ENCODE measurements around the gene TENM3. TPM values are rescaled to one million over a fixed set of nuclear protein-coding genes. Genes with fewer than 3 reads are reported as not detected.

The TENM3 gene
- total and polyA plus RNA-seq, 3 donors from 2014 or later = 10.9 to 42.7 (median 42.2) TPM

DNA sequence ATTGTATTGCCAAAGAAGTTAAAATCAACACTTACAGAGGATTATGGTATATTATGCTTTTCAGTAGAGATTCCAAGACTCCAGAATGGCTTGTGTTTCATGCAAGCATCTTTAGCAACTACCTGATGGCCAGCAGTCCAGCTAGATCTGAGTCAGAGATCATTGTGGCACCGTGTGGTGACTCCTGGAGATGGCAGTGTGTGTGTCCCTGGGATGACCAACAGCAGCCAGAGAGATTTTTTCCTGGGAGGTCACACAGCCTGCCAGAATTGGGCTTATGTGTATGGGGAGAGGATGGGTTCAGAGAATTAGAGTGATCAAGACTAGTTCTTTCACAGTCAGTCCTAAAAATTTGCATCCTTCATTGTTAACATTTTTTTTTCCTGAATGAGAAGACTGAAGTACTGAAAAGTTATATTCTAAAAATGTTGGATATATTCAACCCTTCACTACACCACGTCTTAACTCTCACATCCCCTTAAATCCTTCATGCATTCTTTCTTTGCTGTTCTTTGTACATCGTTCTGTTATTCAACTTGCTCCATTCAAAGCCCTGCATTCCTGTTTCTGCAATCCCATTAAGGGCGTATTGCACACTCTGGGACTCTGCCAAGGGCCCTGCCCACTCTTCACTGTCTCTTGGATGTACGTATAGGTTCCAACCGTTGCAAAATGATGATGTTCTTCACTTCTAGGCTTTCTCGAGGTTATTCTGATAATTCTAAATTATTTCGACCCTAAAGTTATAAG is 12.4 kb downstream of the TENM3 start:
- intact Hi-C loops (cut with DNase I; ENCODE audit: low total_unique reads) = no loop called here
- Histone ChIP-seq H3K4me1 (no peaks in the 10 kb centered on the region), H3K9me3 (no peaks in the 10 kb centered on the region), H3K4me3 (no peak overlapping the region), H3K36me3 (ENCODE audit: low read depth, missing control alignments) (no peaks in the 10 kb centered on the region), H3K27ac (no peak overlapping the region), H3K27me3 (no peaks in the 10 kb centered on the region)
- no peak for DNase-seq
- TF ChIP-seq, protein P1, sequence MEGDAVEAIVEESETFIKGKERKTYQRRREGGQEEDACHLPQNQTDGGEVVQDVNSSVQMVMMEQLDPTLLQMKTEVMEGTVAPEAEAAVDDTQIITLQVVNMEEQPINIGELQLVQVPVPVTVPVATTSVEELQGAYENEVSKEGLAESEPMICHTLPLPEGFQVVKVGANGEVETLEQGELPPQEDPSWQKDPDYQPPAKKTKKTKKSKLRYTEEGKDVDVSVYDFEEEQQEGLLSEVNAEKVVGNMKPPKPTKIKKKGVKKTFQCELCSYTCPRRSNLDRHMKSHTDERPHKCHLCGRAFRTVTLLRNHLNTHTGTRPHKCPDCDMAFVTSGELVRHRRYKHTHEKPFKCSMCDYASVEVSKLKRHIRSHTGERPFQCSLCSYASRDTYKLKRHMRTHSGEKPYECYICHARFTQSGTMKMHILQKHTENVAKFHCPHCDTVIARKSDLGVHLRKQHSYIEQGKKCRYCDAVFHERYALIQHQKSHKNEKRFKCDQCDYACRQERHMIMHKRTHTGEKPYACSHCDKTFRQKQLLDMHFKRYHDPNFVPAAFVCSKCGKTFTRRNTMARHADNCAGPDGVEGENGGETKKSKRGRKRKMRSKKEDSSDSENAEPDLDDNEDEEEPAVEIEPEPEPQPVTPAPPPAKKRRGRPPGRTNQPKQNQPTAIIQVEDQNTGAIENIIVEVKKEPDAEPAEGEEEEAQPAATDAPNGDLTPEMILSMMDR (IDR thresholded peaks at IDR 0.05) = no peak
- TF ChIP-seq POLR2A (IDR thresholded peaks at IDR 0.05) = no peak
- 81 to 83% methylated on average over 8 of the region's 8 CpGs for WGBS, 2 donors

DNA sequence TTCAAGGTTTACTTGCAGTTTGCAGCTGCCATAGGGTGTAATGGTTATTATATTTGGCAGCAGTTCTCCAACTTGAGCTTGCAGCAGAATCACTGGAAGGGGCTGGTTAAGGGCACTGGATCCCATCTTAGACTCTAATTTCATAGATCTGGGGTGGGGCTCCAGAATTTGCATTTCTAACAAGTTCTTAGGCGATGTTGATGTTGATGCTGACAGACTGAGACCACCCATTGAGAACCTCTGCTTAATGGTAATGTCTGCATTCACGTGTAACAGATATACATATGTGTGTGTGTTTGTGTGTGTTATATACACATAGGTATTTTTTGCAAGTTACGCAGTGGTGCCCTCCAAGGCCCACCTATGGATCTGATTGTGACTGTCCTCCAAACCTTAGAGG is 13.8 kb downstream of the TENM3 start:
- no peak for DNase-seq
- no peak overlapping the region for H3K4me3 ChIP-seq
- H3K27me3 ChIP-seq = no peaks in the 10 kb centered on the region
- H3K27ac ChIP-seq = no peak overlapping the region
- no peaks in the 10 kb centered on the region for H3K9me3 ChIP-seq
- WGBS, 2 donors = 95 to 97% methylated on average over 3 of the region's 3 CpGs
- intact Hi-C loops (cut with DNase I; ENCODE audit: low total_unique reads) = no loop called here
- H3K4me1 ChIP-seq = no peaks in the 10 kb centered on the region
- no peaks in the 10 kb centered on the region for H3K36me3 ChIP-seq (ENCODE audit: low read depth, missing control alignments)
- TF ChIP-seq POLR2A (IDR thresholded peaks at IDR 0.05) = no peak
- TF ChIP-seq, protein P1 (IDR thresholded peaks at IDR 0.05) = no peak

DNA sequence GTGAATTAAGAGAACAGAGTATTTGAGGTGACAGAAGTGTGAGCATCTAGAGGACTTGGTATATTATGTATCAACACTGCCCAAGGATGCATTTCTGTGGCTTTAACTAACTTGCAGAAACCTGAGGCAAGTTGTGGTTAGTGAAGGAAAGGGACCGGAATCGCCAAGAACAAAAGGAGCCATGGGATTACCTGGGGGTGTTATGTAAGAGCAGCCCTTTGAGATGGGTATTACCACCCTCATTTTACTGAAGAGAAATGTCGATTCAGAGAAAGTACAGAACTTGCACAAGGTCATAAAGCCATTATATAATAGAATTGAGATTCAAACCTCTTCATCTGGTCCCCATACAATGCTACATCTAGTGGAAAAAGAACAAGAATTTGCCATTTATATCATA is 14.3 kb downstream of the TENM3 start:
- H3K27me3 ChIP-seq = no peaks in the 10 kb centered on the region
- intact Hi-C loops (cut with DNase I; ENCODE audit: low total_unique reads) = no loop called here
- no peak overlapping the region for H3K4me3 ChIP-seq
- no peaks in the 10 kb centered on the region for H3K9me3 ChIP-seq
- WGBS, 2 donors = 74 to 79% methylated on average over 3 of the region's 3 CpGs
- no peaks in the 10 kb centered on the region for H3K36me3 ChIP-seq (ENCODE audit: low read depth, missing control alignments)
- TF ChIP-seq, protein P1 (IDR thresholded peaks at IDR 0.05) = no peak
- no peak for TF ChIP-seq POLR2A (IDR thresholded peaks at IDR 0.05)
- no peak for DNase-seq
- H3K27ac ChIP-seq = no peak overlapping the region
- H3K4me1 ChIP-seq = no peaks in the 10 kb centered on the region

DNA sequence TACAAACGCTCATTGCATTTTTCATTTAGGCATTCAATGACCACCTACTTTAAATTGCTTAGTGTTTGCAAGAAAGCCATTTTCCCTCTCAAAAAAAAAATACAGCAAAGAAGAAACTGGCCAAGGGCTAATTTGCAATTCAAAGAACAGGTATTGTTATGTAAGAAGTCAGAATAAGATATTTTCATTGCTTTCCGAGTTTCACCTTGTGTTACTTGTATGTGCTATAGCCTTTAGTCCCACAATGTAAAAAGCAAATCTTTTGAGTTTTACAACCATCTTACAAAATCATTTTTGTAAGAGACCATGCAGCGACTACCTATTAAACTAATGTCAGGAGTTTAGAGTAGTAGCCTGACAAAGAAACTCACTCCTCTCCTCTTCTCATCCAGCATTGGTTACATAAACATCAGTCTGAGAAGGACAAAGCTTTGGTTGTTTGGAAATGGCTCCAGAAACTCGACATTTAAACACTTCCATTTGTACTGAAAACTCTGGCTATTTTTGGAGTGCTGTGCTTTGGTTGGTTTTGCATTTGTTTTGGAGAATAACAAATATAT is 15.3 kb downstream of the TENM3 start:
- 70 to 75% methylated on average over 4 of the region's 4 CpGs for WGBS, 2 donors
- DNase-seq = no peak
- intact Hi-C loops (cut with DNase I; ENCODE audit: low total_unique reads) = no loop called here
- no peaks in the 10 kb centered on the region for H3K4me1 ChIP-seq
- no peaks in the 10 kb centered on the region for H3K9me3 ChIP-seq
- no peak overlapping the region for H3K27ac ChIP-seq
- H3K27me3 ChIP-seq = no peaks in the 10 kb centered on the region
- H3K36me3 ChIP-seq (ENCODE audit: low read depth, missing control alignments) = no peaks in the 10 kb centered on the region
- TF ChIP-seq, protein P1 (IDR thresholded peaks at IDR 0.05) = no peak
- TF ChIP-seq POLR2A (IDR thresholded peaks at IDR 0.05) = no peak
- H3K4me3 ChIP-seq = no peak overlapping the region

Measured in testis (tissue), 3 donors.